Mesodermal cell (in vitro differentiated cells): ENCODE data around the gene IGSF9.

Experiments used
- H3K27ac ChIP-seq: 2 replicates; pipeline ENCODE4 v1.7.0; 2013; ENCODE audit warnings: mild to moderate bottlenecking, low read depth, low read length, moderate library complexity; ENCODE audit not compliant: severe bottlenecking
- H3K36me3 ChIP-seq: 2 replicates; pipeline ENCODE4 v1.7.1; 2013; ENCODE audit warnings: mild to moderate bottlenecking, low read length, moderate library complexity; ENCODE audit not compliant: control insufficient read depth, insufficient read depth
- H3K4me1 ChIP-seq: one replicate; pipeline ENCODE4 v1.7.1; 2013; ENCODE audit warnings: mild to moderate bottlenecking, low read length; ENCODE audit not compliant: insufficient read depth, control insufficient read depth, poor library complexity, severe bottlenecking
- H3K4me3 ChIP-seq: 2 replicates; pipeline ENCODE4 v1.7.0; 2013; ENCODE audit warnings: low read length, control low read depth, mild to moderate bottlenecking; ENCODE audit not compliant: insufficient read depth, poor library complexity, severe bottlenecking; ENCODE audit errors: extremely low read depth
- H3K9me3 ChIP-seq: 2 replicates; pipeline ENCODE4 v1.7.1; 2013; ENCODE audit warnings: mild to moderate bottlenecking, low read length, moderate library complexity; ENCODE audit not compliant: control insufficient read depth
- WGBS, 2 experiments: methylation state at CpG; one replicate each; pipeline ENCODE4 v1.1.5; 2013; ENCODE audit warnings: missing lambda C conversion rate in 2 of 2; ENCODE audit not compliant: insufficient coverage in 2 of 2; 5-methylcytosine and 5-hydroxymethylcytosine counted together

The IGSF9 gene

DNA sequence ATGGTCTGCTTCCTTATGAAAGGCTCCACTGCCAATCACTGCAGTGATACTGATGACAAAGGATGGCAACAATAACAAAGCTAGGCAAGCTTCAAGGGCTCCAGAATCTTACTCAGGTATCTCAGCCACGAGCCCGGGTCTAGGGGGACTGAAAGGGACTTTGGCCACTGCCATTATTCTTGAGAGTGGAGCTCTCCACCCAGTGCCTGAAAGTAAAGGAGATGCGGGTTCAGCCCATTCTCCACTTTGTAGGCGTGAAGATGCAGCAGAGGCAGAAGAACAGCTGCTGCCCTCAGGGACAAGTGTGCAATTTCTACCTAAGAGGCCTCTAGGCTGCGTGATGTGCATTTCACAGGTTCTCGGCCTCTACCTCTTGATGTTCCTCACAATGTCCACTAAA, 40.1 kb upstream of the IGSF9 start:
- WGBS, 2 experiments = 94 to 100% methylated on average over 4 to 5 of the region's 6 CpGs
- H3K4me3 ChIP-seq = no peak overlapping the region
- H3K4me1 ChIP-seq = no peaks in the 10 kb centered on the region
- H3K36me3 ChIP-seq = no peaks in the 10 kb centered on the region
- no peak overlapping the region for H3K27ac ChIP-seq
- no peaks in the 10 kb centered on the region for H3K9me3 ChIP-seq

DNA sequence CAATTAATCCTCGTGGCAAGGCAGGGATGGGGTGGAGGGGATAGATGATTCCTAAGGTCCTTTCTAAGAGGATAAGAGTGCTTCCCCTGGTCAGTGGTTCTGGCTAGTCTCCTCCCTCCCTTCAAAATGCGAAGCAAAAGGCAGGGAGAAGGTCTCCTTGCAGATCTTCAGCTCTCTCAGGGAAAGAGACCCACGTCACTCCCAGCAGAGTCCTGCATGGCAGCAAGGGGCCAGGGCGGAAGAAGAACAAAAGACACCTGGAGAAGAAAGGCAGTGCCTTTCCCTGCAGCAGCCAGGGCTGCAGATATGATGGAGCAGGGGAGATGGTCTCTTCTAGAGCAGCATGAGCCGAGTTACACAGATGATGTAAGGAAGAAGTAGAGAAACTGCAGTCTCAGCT, 38.3 kb upstream of the IGSF9 start:
- H3K36me3 ChIP-seq = no peaks in the 10 kb centered on the region
- no peaks in the 10 kb centered on the region for H3K9me3 ChIP-seq
- no peak overlapping the region for H3K27ac ChIP-seq
- no peaks in the 10 kb centered on the region for H3K4me1 ChIP-seq
- H3K4me3 ChIP-seq = no peak overlapping the region
- 78 to 82% methylated on average over 4 of the region's 5 CpGs for WGBS, 2 experiments

GRCh38 chr1:159982280-159982679, 36.9 kb upstream of the IGSF9 start:
- 88 to 92% methylated on average over 4 to 5 of the region's 6 CpGs for WGBS, 2 experiments
- Histone ChIP-seq H3K4me1 (no peaks in the 10 kb centered on the region), H3K27ac (no peak overlapping the region), H3K36me3 (no peaks in the 10 kb centered on the region), H3K4me3 (no peak overlapping the region), H3K9me3 (no peaks in the 10 kb centered on the region)

DNA sequence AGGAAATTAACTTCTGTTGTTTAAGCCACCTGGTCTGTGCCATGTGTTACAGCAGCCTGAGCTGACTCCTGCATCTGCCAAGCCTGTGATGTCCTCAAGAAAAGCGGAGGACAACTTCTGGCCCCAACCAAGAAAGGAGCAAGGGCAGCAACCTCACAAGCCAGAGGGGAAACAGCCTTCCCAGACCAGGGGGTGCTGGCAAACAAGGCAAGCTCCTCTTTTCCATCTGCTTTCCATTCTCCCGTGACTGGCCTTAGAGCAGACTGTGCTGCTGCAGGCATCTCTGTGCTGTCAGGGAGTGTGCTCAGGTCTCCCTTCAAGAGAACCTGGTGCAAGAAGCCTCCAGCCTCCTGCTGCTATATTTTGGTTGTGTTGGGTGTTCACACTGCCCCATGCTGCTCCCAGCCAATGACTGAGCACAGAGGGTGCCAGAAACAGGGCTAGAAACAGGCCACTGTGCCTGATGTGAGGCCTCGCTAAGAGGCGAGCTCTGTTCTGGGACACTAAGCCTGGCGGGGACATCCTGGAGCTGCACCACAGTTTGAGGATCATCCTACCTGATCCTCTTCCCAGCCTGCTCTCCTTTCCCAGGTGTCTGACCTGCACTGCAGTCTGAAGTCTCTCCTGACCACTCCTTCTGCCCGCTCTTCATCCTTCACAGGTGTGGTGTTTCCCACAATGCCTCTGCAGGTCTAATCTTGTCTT, 36.1 kb upstream of the IGSF9 start:
- Histone ChIP-seq H3K27ac (no peak overlapping the region), H3K4me3 (no peak overlapping the region), H3K9me3 (no peaks in the 10 kb centered on the region), H3K4me1 (no peaks in the 10 kb centered on the region), H3K36me3 (no peaks in the 10 kb centered on the region)
- 90 to 100% methylated on average over 4 to 5 of the region's 6 CpGs for WGBS, 2 experiments

- Histone ChIP-seq H3K9me3 (no peaks in the 10 kb centered on the region), H3K27ac (no peak overlapping the region), H3K4me3 (no peak overlapping the region), H3K36me3 (no peaks in the 10 kb centered on the region), H3K4me1 (no peaks in the 10 kb centered on the region)
- WGBS, 2 experiments = 91 to 93% methylated on average over 4 to 6 of the region's 7 CpGs
These were observed 35.4 kb upstream of the IGSF9 start for GRCh38 chr1:159980786-159981185.

DNA sequence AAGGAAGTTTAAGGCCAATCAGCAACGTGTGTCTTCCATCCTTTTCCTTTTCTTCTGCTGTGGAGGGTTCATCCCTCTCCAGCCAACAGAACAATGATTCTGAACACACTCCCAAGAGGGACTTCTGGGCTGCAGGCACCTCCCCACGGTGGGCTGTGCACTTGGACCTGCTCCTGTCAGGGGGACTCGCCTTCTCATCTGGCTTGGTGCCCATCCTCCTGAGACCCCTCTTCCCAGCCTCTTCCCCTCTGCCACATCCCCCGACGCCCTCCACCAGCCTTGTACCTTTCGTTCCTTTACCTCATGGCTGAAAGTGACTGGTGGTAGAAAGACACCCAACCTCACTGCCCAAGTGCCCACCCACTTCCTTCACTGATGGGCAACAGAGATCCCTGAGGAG, 34.7 kb upstream of the IGSF9 start:
- no peak overlapping the region for H3K4me3 ChIP-seq

GRCh38 chr1:159979257-159979656, 33.8 kb upstream of the IGSF9 start:
- H3K4me1 ChIP-seq = no peaks in the 10 kb centered on the region
- no peak overlapping the region for H3K4me3 ChIP-seq
- H3K27ac ChIP-seq = no peak overlapping the region
- 100% methylated on average over 1 of the region's 3 CpGs; no CpG with 5 or more reads in 1 of the 2 experiments for WGBS, 2 experiments
- no peaks in the 10 kb centered on the region for H3K36me3 ChIP-seq
- H3K9me3 ChIP-seq = no peaks in the 10 kb centered on the region

More for the DNA sequence above, 34.7 kb upstream of the IGSF9 start:
- Histone ChIP-seq H3K36me3 (no peaks in the 10 kb centered on the region), H3K27ac (no peak overlapping the region), H3K4me1 (no peaks in the 10 kb centered on the region), H3K9me3 (no peaks in the 10 kb centered on the region)
- 60 to 72% methylated on average over 2 to 3 of the region's 6 CpGs for WGBS, 2 experiments

GRCh38 chr1:159978107-159978398, 32.6 kb upstream of the IGSF9 start:
- H3K4me1 ChIP-seq = no peaks in the 10 kb centered on the region
- H3K9me3 ChIP-seq = no peaks in the 10 kb centered on the region
- WGBS, 2 experiments = 79 to 92% methylated on average over 2 of the region's 2 CpGs
- H3K27ac ChIP-seq = no peak overlapping the region
- no peaks in the 10 kb centered on the region for H3K36me3 ChIP-seq
- H3K4me3 ChIP-seq = no peak overlapping the region

DNA sequence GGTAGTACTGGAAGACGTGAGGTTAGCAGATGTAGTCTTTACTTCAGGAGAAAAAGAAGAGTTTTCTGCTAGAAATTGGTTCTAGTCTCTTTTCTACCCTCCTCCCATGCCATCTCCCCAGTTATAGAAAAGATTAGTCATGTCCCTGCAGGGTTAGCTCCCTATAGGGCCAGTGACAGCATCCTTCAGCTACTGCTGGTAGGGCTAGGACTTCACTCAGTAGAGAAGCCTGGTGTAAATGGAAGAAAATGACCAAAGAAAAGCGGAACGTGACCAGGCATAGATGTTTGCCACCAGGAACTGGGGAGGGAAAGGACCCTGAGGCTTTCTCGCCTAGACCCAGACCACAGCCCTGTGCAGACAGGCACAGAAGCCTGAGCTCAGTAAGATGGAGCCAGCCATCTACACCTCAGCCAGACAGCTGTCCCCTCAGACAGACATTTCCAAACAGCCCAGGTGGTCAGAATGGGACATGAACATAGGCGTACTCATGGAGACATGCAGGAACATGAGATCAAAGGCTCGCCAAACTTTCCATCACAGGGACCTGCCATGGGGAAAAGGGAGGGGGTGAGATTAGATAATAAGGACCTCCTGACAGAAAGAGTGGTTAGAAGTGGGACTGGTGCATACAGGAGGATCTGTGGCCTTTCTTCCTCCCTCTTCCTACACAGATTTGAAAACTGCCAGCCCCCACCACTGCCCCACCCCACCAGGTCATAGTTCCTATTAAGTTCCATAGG, 32.1 kb upstream of the IGSF9 start:
- no peak overlapping the region for H3K4me3 ChIP-seq
- H3K9me3 ChIP-seq = no peaks in the 10 kb centered on the region
- no peaks in the 10 kb centered on the region for H3K36me3 ChIP-seq
- no peaks in the 10 kb centered on the region for H3K4me1 ChIP-seq
- 94% methylated on average over 3 to 4 of the region's 6 CpGs for WGBS, 2 experiments
- no peak overlapping the region for H3K27ac ChIP-seq

DNA sequence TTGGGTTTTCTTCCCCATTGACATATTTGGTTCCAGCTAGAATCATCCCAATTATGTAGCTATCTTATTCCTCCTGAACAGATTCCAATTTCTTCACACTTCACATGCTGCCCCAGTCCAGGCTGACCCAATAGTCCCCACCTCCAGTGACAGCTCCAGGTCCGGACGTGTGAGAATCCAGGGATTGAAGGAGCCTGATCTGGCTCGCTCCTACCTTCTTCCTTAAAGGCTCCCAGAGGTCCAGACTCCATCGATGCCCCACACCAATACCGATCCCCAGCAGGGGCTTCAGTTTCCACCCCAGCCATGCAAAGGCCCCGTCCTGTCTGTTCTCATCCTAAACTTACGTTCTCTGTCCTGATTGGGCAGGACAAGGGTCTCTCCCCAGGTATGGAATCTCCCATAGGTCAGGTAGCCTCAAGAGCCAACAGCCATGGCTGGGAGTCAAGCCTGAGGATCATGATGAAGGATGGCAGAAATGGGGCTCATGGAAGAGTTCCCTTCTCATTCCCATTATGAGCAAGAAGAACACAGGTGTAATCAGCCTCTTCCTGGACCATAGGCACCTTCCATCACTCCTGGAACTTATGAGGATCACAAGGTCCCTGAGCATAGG, 29.0 kb upstream of the IGSF9 start:
- H3K36me3 ChIP-seq = no peaks in the 10 kb centered on the region
- no peak overlapping the region for H3K4me3 ChIP-seq
- H3K4me1 ChIP-seq = no peaks in the 10 kb centered on the region
- WGBS, 2 experiments = 90 to 94% methylated on average over 5 to 7 of the region's 7 CpGs
- H3K9me3 ChIP-seq = no peaks in the 10 kb centered on the region
- no peak overlapping the region for H3K27ac ChIP-seq
